Measurements from ENCODE around the gene ICAM1.
"Not testable (repeated sequence)": the region's sequence is repeated elsewhere in the genome, so short reads cannot be mapped to it uniquely, and the experiment has no call there.

Gene ICAM1

GRCh38 chr19:10278935-10279334 is 8.0 kb downstream of the ICAM1 start:
- DNase-seq = peak in 1 of 3 donors; percentile 21

- DNase-seq = peak in 2 of 3 donors; percentile 29 to 35
Observed at GRCh38 chr19:10279737-10280442, 9.0 kb downstream of the ICAM1 start.

DNA sequence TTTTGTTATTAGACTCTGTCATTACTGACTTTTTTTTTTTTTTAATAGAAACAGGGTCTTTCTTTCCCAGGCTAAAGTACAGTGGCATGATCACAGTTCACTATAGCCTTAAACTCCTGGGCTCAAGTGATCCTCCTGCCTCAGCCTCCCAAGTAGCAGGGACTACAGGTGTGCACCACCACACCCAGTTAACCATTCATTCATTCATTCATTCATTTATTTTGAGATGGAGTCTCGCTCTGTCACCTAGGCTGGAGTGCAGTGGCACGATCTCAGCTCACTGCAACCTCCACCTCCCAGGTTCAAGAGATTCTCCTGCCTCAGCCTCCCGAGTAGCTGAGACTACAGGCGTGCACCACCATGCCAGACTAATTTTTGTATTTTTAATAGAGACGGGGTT is 11.1 kb downstream of the ICAM1 start:
- DNase-seq = not testable (repeated sequence)

DNA sequence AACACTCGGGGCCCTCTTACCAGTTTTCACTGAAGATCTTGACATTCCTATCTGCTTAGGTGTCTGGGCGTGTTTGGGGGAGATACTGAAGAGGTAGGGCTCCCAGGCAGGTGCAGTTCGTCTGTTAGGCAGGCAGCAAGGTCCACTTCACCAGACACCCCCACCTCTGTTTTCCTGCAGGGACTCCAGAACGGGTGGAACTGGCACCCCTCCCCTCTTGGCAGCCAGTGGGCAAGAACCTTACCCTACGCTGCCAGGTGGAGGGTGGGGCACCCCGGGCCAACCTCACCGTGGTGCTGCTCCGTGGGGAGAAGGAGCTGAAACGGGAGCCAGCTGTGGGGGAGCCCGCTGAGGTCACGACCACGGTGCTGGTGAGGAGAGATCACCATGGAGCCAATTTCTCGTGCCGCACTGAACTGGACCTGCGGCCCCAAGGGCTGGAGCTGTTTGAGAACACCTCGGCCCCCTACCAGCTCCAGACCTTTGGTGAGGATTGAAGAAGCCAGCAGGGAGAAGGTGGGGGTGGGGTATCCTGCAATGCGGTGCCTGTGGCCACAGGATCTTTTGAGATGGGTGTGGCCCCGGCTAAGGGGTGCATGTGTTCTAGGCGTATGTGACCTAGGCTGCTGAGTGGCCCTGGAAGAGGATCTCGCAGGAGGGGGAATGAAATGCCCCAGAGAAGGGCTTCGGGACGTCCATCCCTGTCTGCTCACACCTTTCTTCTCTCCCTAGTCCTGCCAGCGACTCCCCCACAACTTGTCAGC is 12.6 kb downstream of the ICAM1 start:
- DNase-seq = peak in 2 of 3 donors; percentile 31 to 48

- DNase-seq = peak in 2 of 3 donors; percentile 31 to 50
Observed at GRCh38 chr19:10284065-10284959, 13.4 kb downstream of the ICAM1 start.

DNA sequence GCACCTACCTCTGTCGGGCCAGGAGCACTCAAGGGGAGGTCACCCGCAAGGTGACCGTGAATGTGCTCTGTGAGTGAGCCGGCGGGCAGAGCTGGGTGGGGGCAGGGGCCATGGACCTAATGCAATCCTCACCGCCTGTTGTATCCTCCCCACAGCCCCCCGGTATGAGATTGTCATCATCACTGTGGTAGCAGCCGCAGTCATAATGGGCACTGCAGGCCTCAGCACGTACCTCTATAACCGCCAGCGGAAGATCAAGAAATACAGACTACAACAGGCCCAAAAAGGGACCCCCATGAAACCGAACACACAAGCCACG is 14.0 kb downstream of the ICAM1 start:
- DNase-seq = no peak

GRCh38 chr19:10285393-10285792 is 14.5 kb downstream of the ICAM1 start:
- DNase-seq = peak in 1 of 3 donors; percentile 24

GRCh38 chr19:10286803-10287737 is 16.1 kb downstream of the ICAM1 start, which contains the start of gene ICAM4:
Gene ICAM4, plus strand, starts transcription at chr19:10286955. Its CDS starts 58 bp downstream, at chr19:10287013.
- DNase-seq = peak; percentile 82 to 88 (median 86)

GRCh38 chr19:10288662-10289166 is 17.8 kb downstream of the ICAM1 start:
- DNase-seq = peak; percentile 76 to 87 (median 78)

GRCh38 chr19:10289167-10289835 is 18.4 kb downstream of the ICAM1 start:
- DNase-seq = peak; percentile 86 to 93 (median 87)

GRCh38 chr19:10289836-10290356 is 19.0 kb downstream of the ICAM1 start, which contains the start of gene ICAM5:
Gene ICAM5, plus strand, starts transcription at chr19:10289952. Its CDS starts 92 bp downstream, at chr19:10290044.
- peak; percentile 69 to 88 (median 70) for DNase-seq

DNA sequence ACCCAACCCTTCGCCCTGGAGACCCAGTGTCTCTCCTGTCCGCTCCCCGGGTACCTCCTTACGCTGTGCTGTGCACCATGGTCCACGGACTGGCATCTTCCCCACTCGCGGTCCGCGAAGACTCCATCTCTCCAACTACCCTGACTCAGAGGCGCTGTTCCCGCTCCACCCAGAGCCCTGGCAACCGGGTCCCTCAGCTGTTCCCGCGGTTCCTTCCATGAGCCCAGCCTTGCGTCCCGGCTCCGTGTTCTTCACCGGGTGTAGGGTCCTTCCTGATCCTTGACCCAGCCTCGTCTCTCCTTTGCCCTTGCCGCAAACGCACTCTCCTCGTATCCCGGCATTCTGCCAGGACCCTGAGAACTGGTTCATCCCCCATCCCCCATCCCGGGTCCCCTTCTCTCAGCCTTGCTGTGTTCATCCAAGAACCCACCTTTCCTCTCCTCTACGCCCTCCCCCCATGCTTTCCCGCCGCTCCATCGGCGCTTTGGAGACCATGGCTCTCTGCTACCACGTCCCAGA is 19.5 kb downstream of the ICAM1 start:
- peak; percentile 40 to 54 (median 45) for DNase-seq

- peak; percentile 75 to 89 (median 86) for DNase-seq
Observed at GRCh38 chr19:10290876-10291553, 20.1 kb downstream of the ICAM1 start.

DNA sequence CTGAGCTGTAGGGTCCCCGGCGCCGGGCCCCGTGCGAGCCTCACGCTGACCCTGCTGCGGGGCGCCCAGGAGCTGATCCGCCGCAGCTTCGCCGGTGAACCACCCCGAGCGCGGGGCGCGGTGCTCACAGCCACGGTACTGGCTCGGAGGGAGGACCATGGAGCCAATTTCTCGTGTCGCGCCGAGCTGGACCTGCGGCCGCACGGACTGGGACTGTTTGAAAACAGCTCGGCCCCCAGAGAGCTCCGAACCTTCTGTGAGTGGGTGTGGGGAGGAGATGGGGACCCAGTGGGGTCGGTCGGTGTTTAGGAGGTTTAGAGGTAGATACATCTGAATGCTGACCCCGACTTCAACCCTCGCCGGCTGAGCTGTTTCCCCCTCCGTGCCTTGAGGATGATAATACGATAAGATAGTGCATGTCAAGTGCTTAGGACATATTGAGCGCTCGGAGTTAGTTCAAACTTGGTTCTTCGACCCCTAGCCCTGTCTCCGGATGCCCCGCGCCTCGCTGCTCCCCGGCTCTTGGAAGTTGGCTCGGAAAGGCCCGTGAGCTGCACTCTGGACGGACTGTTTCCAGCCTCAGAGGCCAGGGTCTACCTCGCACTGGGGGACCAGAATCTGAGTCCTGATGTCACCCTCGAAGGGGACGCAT is 20.8 kb downstream of the ICAM1 start:
- DNase-seq = no peak

GRCh38 chr19:10292206-10292788 is 21.4 kb downstream of the ICAM1 start:
- DNase-seq = peak; percentile 93 to 98 (median 97)

DNA sequence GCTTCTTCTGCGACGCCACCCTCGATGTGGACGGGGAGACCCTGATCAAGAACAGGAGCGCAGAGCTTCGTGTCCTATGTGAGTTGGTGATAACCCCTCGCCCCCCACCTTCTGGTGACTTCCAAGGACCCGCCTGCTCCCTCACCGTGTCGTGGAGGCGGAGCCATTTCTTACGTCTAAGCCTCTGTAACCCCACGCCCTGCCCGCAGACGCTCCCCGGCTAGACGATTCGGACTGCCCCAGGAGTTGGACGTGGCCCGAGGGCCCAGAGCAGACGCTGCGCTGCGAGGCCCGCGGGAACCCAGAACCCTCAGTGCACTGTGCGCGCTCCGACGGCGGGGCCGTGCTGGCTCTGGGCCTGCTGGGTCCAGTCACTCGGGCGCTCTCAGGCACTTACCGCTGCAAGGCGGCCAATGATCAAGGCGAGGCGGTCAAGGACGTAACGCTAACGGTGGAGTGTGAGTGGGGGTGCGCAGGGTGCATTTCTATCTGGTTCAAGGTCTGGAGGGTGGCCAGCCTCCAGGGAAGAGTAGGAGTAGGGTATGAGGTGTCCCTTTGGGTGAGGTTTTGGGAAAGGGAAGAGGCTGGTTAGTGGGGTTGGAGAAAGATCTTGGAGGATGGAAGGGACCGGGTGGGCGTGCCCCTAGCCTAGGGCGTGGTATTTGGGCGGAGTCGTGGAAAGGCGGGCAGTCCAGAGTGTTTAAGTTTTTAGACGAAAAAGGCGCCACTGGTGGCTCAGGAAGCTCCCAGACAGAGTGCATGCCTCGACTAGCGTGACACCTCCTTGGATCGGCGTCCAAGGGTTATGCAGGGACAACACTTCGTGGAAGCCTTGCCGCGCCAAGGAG is 22.1 kb downstream of the ICAM1 start:
- DNase-seq = peak; percentile 37 to 57 (median 44)

DNA sequence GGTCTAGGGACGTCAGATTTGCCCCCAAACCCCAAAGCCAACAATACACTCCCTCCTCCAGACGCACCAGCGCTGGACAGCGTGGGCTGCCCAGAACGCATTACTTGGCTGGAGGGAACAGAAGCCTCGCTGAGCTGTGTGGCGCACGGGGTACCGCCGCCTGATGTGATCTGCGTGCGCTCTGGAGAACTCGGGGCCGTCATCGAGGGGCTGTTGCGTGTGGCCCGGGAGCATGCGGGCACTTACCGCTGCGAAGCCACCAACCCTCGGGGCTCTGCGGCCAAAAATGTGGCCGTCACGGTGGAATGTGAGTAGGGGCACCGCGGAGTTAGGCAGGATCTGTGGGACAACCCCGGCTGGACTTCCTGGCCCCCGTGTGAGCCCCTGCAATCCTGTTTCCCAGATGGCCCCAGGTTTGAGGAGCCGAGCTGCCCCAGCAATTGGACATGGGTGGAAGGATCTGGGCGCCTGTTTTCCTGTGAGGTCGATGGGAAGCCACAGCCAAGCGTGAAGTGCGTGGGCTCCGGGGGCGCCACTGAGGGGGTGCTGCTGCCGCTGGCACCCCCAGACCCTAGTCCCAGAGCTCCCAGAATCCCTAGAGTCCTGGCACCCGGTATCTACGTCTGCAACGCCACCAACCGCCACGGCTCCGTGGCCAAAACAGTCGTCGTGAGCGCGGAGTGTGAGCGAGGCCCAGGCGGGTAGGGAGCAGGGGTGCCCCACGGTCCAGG is 22.9 kb downstream of the ICAM1 start:
- peak in 1 of 3 donors; percentile 17 for DNase-seq
